ENCODE results near the gene B9D1. TPM values are rescaled to one million over a fixed set of nuclear protein-coding genes. Genes with fewer than 3 reads are reported as not detected.

B9D1 gene
- polyA plus RNA-seq, 1 of the 3 experiments (the other 2 are of a cell fraction): 81.6 TPM

DNA sequence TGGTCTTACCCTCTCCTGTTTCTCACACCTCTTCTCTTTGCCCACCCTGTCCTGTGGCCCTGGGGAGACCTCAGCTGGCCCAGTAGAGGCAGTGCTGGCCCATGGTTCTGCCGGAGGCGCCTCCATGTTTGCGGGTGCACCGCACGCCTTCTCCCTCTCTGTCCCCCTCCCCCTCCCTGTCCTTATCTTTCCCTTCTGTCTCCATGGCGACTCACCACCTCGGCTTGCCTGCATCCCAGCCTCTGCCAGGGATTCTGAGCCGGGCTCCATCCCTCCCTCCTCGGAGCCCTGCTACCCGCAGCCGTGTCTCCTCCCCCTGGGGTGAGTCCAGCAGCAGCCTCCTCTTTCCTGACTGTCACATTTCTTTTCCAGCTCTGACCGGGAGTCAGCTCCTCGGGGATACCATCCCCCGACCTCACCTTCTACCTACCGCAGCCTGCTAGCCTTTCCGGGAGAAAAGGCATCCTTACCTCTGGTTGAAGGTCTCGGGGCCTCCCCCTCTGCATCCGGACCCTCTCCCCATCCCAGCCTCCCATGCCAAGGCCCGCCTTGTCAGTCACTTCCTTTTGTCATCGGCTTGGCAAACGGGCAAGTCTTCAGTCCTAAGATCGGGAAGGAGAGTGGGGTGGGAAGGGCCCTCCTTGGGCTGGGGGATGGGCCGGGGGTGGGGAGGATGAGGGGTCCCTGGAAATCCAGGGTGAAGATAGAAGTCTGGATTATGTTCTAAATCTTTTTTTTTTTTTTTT lies 48.5 kb upstream of the B9D1 start, which contains the start of gene RNF112 (continued):
- TF ChIP-seq FOXJ3 (CRISPR knock-in tag; IDR thresholded peaks at IDR 0.05) (no peak), SIN3A (IDR thresholded peaks at IDR 0.05; ENCODE audit: borderline replicate concordance, low read depth, low read length) (0 out of 2 replicates have a peak, but pooled peaks have one; percentile 16), CHD2 (IDR thresholded peaks at IDR 0.05; ENCODE audit: low read length, partially characterized antibody) (peak; percentile 65), GABPA (IDR thresholded peaks at IDR 0.05; ENCODE audit: low read depth) (no peak), SMC3 (IDR thresholded peaks at IDR 0.05; ENCODE audit: low read depth, low read length) (peak; percentile 59), MXI1 (IDR thresholded peaks at IDR 0.05; ENCODE audit: low read depth, low read length) (peak; percentile 45; the same call in 1 of the 2 replicates), ELF1 (IDR thresholded peaks at IDR 0.05) (no peak), YY1 (IDR thresholded peaks at IDR 0.05; ENCODE audit: low read depth) (no peak), TEAD4 (IDR thresholded peaks at IDR 0.05; ENCODE audit: borderline replicate concordance, insufficient read depth) (no peak), RFX5 (IDR thresholded peaks at IDR 0.05; ENCODE audit: low read length) (no peak), RAD21 (IDR thresholded peaks at IDR 0.05; ENCODE audit: low read length) (peak; percentile 70), JUND (IDR thresholded peaks at IDR 0.05) (no peak), MEF2A (IDR thresholded peaks at IDR 0.05; ENCODE audit: borderline replicate concordance, low read depth) (no peak), FOXM1 (IDR thresholded peaks at IDR 0.05; ENCODE audit: low read depth) (no peak)
- TF ChIP-seq, protein P1, sequence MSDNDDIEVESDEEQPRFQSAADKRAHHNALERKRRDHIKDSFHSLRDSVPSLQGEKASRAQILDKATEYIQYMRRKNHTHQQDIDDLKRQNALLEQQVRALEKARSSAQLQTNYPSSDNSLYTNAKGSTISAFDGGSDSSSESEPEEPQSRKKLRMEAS (IDR thresholded peaks at IDR 0.05; ENCODE audit: low read depth): 0 out of 2 replicates have a peak, but pooled peaks have one; percentile 35
- TF ChIP-seq, protein P2, sequence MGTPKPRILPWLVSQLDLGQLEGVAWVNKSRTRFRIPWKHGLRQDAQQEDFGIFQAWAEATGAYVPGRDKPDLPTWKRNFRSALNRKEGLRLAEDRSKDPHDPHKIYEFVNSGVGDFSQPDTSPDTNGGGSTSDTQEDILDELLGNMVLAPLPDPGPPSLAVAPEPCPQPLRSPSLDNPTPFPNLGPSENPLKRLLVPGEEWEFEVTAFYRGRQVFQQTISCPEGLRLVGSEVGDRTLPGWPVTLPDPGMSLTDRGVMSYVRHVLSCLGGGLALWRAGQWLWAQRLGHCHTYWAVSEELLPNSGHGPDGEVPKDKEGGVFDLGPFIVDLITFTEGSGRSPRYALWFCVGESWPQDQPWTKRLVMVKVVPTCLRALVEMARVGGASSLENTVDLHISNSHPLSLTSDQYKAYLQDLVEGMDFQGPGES (IDR thresholded peaks at IDR 0.05; ENCODE audit: low read depth, low read length): no peak

DNA sequence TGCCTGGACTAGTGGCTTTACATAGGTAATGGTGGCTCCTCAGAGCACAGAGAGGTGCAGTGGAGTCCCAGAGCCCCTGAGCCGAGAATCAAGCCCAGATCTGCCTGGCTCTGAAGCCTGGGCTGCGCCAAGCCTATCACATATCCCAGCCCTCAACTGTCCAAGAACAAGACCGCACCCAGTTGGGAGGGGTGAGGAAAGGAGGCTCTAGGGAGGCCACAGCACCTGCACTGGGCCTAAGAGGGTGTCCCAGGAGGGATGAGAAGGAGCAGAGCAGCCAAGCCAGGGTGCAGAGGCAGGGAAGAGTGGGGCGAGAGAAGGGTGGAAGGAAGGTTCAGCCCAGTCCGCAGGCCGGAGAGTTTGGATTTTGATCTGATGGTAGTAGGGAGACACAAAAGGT lies 47.6 kb upstream of the B9D1 start:
- Histone ChIP-seq H3K4me3 (ENCODE audit: low read depth in 2 of 2, low read length in 1 of 2) (no peak overlapping the region), H3K36me3 (replicated peaks in 1 of 2; ENCODE audit: control insufficient read depth in 1 of 2, insufficient read depth in 2 of 2, low read length in 1 of 2) (peaks cover 0 to 10% of the 10 kb centered on the region in 2 experiments), H3K9ac (no peak overlapping the region), H3K9me2 (no peaks in the 10 kb centered on the region), H3K27ac (ENCODE audit: low read depth in 2 of 2, low read length in 1 of 2) (peak overlapping the region; percentile 53 to 86; a peak in 3 of 4 replicates), H3K79me2 (ENCODE audit: insufficient read depth) (peaks cover 4% of the 10 kb centered on the region; the same call in 1 of the 2 replicates), H2AFZ (ENCODE audit: low read depth) (0 out of 2 replicates have a peak overlapping the region, but pooled peaks have one; percentile 8), H3K4me1 (ENCODE audit: control insufficient read depth in 1 of 2, insufficient read depth in 2 of 2, low read depth in 1 of 2, low read length in 1 of 2) (peaks cover 17 to 40% of the 10 kb centered on the region in 2 experiments; a peak in 3 of 4 replicates), H3F3A (replicated peaks; ENCODE audit: insufficient read depth) (peaks cover 7% of the 10 kb centered on the region), H4K20me1 (ENCODE audit: insufficient read depth) (no peaks in the 10 kb centered on the region), H3K9me3 (no peaks in the 10 kb centered on the region), H3K4me2 (peak overlapping the region; percentile 90), H3K27me3 (ENCODE audit: insufficient read depth) (no peaks in the 10 kb centered on the region)
- no peak for DNase-seq
- WGBS (ENCODE audit: low lambda C conversion rate): 87% methylated on average over 6 of the region's 6 CpGs
- ChIA-PET POLR2A (interaction anchor here (0.8 to 3.2 kb wide), 4 partner anchors 23 to 32 kb away, joined by 3 to 22 read pairs (median 10); partner anchors contain the start of gene MAPK7), CTCF (interaction anchor here (0.6 to 7.4 kb wide), 11 partner anchors 8 to 356 kb away, joined by 3 to 79 read pairs (median 4); partner anchors contain the start of genes B9D1, MAPK7 and MFAP4)
- TF ChIP-seq, protein P3, sequence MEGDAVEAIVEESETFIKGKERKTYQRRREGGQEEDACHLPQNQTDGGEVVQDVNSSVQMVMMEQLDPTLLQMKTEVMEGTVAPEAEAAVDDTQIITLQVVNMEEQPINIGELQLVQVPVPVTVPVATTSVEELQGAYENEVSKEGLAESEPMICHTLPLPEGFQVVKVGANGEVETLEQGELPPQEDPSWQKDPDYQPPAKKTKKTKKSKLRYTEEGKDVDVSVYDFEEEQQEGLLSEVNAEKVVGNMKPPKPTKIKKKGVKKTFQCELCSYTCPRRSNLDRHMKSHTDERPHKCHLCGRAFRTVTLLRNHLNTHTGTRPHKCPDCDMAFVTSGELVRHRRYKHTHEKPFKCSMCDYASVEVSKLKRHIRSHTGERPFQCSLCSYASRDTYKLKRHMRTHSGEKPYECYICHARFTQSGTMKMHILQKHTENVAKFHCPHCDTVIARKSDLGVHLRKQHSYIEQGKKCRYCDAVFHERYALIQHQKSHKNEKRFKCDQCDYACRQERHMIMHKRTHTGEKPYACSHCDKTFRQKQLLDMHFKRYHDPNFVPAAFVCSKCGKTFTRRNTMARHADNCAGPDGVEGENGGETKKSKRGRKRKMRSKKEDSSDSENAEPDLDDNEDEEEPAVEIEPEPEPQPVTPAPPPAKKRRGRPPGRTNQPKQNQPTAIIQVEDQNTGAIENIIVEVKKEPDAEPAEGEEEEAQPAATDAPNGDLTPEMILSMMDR (IDR thresholded peaks at IDR 0.05): no peak
- TF ChIP-seq GATA2 (CRISPR knock-in tag; IDR thresholded peaks at IDR 0.05) (no peak), ELF1 (IDR thresholded peaks at IDR 0.05) (no peak), RAD21 (IDR thresholded peaks at IDR 0.05; ENCODE audit: low read length) (no peak), SIN3A (IDR thresholded peaks at IDR 0.05; ENCODE audit: borderline replicate concordance, low read depth, low read length) (no peak), NFIC (IDR thresholded peaks at IDR 0.05; ENCODE audit: borderline replicate concordance) (no peak), FOSL2 (IDR thresholded peaks at IDR 0.05; ENCODE audit: borderline replicate concordance, low read depth) (no peak), RFX5 (IDR thresholded peaks at IDR 0.05; ENCODE audit: low read length) (no peak), GABPA (IDR thresholded peaks at IDR 0.05; ENCODE audit: low read depth) (no peak), FOXM1 (IDR thresholded peaks at IDR 0.05; ENCODE audit: low read depth) (no peak), NRF1 (IDR thresholded peaks at IDR 0.05; ENCODE audit: low read depth, low read length) (no peak), EP300 (IDR thresholded peaks at IDR 0.05; ENCODE audit: borderline replicate concordance in 1 of 2, low read depth in 1 of 2, low read length in 1 of 2) (no peak), TAF1 (IDR thresholded peaks at IDR 0.05; ENCODE audit: borderline replicate concordance, low read depth, low read length) (no peak), TCF12 (IDR thresholded peaks at IDR 0.05) (no peak)
- TF ChIP-seq, protein P2 (IDR thresholded peaks at IDR 0.05; ENCODE audit: low read depth, low read length): no peak
- TF ChIP-seq, protein P4, sequence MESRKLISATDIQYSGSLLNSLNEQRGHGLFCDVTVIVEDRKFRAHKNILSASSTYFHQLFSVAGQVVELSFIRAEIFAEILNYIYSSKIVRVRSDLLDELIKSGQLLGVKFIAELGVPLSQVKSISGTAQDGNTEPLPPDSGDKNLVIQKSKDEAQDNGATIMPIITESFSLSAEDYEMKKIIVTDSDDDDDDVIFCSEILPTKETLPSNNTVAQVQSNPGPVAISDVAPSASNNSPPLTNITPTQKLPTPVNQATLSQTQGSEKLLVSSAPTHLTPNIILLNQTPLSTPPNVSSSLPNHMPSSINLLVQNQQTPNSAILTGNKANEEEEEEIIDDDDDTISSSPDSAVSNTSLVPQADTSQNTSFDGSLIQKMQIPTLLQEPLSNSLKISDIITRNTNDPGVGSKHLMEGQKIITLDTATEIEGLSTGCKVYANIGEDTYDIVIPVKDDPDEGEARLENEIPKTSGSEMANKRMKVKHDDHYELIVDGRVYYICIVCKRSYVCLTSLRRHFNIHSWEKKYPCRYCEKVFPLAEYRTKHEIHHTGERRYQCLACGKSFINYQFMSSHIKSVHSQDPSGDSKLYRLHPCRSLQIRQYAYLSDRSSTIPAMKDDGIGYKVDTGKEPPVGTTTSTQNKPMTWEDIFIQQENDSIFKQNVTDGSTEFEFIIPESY (IDR thresholded peaks at IDR 0.05; ENCODE audit: borderline replicate concordance, low read depth): no peak

Measured in SK-N-SH (cell line).